Urinary bladder (tissue), 4 donors: ENCODE results near the gene IDH2. TPM values are rescaled to one million over a fixed set of nuclear protein-coding genes. Genes with fewer than 3 reads are reported as not detected.

Source experiments
- DNase-seq: peaks from one replicate; pipeline ENCODE4 v3.0.0-alpha.2; 2015; ENCODE audit errors: extremely low spot score
- H3K27ac ChIP-seq: one replicate; pipeline ENCODE4 v1.5.1; 2013; ENCODE audit warnings: low read depth, mild to moderate bottlenecking, moderate library complexity
- H3K36me3 ChIP-seq: one replicate; pipeline ENCODE4 v1.6.1; 2013; ENCODE audit warnings: mild to moderate bottlenecking, moderate library complexity; ENCODE audit not compliant: insufficient read depth
- H3K4me1 ChIP-seq: one replicate; pipeline ENCODE4 v1.6.1; 2013; ENCODE audit warnings: mild to moderate bottlenecking, moderate library complexity; ENCODE audit not compliant: insufficient read depth
- H3K4me3 ChIP-seq: one replicate; pipeline ENCODE4 v1.5.1; 2013; ENCODE audit warnings: low read depth, low read length
- WGBS: extraction: QIAGEN DNeasy Blood & Tissue Kit; methylation state at CpG from one replicate; pipeline ENCODE4 v1.1.7; 2013; 5-methylcytosine and 5-hydroxymethylcytosine counted together
- polyA plus RNA-seq: library from polyadenylated mRNA; stranded (reverse); fragments of 200-250 nt; gene quantifications from one replicate; pipeline ENCODE4 v1.2.3, GENCODE V29; 2013
- total RNA-seq: library from RNA; depleted of rRNA; stranded (reverse); fragments of >200 nt; gene quantifications from one replicate; pipeline ENCODE4 v1.2.3, GENCODE V29; 2014
- donor health status: healthy with polysubstance abuse.
- donor health status: healthy.

The IDH2 gene
- total and polyA plus RNA-seq, 2 donors = 85.0 to 105 TPM

DNA sequence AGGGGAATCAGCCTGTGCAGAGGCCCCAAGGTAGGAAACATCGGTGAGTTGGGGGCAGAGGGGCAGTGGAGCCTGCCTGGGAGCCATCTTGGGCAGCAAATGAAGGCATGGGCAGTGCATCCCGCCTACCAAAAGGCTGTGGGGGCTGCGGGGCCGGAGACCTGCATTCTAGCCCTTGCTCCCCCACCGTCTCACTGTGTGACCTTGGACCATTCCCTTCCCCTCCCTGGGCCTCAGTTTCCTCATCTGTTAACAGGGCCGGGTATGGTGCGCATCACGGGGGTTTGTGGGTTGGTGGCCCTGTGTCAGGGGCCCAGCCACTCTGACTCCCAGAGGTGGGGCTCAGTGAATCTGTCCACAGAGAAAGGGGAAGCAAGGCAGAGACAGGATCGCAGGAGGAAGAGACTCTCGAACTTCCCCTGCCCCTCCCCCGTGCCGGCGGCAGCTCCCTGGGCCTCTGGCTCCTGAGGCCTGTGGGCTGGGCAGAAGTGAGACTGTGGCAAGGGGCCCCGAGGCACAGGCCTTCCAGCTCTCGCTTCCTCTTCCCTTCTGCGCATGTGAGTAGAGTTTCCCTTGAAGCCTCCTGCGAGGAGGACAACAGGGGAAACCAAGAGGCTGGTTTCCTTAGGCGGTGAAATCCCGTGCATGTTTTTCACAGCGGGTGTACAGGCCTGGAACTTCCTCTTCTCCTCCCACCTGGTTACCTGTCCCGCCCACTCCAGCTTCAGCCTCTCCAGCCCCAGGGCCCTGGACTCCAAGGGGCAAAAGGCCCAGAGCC is 42.9 kb downstream of the IDH2 start:
- peaks cover 4% of the 10 kb centered on the region for H3K4me1 ChIP-seq
- 70% methylated on average over 21 of the region's 21 CpGs for WGBS
- no peaks in the 10 kb centered on the region for H3K36me3 ChIP-seq
- H3K4me3 ChIP-seq = no peak overlapping the region
- DNase-seq = no peak
- H3K27ac ChIP-seq = peak overlapping the region; percentile 41

DNA sequence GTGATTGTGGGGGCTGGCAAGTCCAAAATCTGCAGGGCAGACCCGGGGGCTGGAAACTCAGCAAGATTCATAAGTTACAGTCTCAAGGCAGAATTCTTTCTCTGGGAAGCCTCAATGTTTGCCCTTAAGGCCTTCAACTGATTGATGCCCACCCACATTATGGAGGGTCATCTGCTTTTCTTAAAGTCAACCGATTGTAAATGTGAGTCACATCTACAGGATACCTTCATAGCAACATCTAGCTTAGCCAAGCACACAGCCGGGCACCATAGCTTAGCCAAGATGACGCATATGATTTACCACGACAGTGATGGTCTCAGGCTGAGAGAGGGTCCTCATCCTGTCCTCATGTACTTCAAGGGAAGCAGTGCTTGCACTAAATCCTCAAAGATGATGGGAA is 43.5 kb downstream of the IDH2 start:
- no peak overlapping the region for H3K27ac ChIP-seq
- peaks cover 4% of the 10 kb centered on the region for H3K4me1 ChIP-seq
- DNase-seq = no peak
- 94% methylated on average over 5 of the region's 5 CpGs for WGBS
- no peaks in the 10 kb centered on the region for H3K36me3 ChIP-seq
- H3K4me3 ChIP-seq = no peak overlapping the region

DNA sequence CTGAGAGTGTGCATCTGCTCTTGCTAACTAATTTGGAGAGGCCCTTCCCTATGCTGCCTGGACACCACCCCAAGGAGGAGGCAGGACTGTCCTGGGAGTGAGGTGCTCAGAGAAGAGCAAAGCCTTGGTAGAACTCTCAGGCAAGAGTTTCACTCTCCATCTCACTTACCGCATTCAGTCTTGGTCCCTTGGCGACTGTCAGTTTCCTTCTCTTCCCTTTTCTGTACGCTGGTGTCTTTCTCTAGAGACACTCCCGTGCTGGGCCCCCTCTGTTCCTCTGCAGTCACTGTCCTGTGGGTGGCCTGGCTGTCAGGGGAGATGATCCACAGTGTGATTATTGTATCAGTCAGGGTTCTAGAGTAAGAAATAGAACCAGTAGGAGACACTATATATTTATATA is 44.0 kb downstream of the IDH2 start:
- Histone ChIP-seq H3K4me1 (peaks cover 4% of the 10 kb centered on the region), H3K27ac (no peak overlapping the region), H3K36me3 (no peaks in the 10 kb centered on the region), H3K4me3 (no peak overlapping the region)
- no peak for DNase-seq
- WGBS = 88% methylated on average over 4 of the region's 4 CpGs

DNA sequence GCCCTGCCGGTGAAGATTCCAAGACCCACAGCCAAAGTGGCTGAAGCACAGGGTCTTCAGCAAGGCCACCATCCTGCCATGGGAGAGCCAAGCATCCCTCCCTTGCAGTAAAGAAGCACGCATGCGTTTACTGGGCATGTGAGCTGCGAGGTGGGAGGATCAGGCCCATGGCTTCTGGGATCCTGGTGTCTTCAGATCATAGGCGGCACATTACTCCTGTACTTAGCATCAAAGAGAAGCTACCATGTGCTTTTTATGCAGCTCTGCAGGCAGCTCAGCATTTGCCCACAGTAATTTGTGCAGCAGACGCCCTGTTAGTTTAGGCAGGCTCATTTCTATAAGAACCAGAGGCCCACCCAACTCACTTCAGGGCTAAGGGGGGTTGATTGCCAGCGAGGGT is 45.7 kb downstream of the IDH2 start:
- Histone ChIP-seq H3K36me3 (no peaks in the 10 kb centered on the region), H3K4me3 (no peak overlapping the region), H3K27ac (no peak overlapping the region), H3K4me1 (peaks cover under 1% of the 10 kb centered on the region)
- DNase-seq = no peak
- 91% methylated on average over 7 of the region's 7 CpGs for WGBS

DNA sequence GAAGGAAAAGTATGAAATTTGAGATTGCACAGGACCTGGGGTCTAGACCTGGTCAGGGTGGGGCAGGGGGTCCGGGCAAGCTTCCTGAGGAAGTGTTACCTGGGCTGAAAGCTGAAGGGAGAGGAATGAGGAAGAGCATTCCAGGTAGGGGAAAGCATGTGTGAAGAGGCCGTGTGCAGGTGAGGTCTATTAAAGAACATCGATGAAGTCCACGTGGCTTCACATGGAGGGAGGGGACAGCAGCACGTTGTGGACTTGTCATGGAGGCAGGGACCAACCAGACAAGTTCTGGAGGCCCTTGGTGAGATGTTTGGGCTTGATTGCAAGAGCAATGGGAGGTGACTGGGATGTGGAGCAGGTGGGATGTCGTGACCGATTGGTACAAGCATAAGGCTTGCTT is 47.1 kb downstream of the IDH2 start:
- 85% methylated on average over 7 of the region's 7 CpGs for WGBS
- Histone ChIP-seq H3K36me3 (no peaks in the 10 kb centered on the region), H3K27ac (no peak overlapping the region), H3K4me1 (no peaks in the 10 kb centered on the region), H3K4me3 (no peak overlapping the region)
- DNase-seq = no peak

DNA sequence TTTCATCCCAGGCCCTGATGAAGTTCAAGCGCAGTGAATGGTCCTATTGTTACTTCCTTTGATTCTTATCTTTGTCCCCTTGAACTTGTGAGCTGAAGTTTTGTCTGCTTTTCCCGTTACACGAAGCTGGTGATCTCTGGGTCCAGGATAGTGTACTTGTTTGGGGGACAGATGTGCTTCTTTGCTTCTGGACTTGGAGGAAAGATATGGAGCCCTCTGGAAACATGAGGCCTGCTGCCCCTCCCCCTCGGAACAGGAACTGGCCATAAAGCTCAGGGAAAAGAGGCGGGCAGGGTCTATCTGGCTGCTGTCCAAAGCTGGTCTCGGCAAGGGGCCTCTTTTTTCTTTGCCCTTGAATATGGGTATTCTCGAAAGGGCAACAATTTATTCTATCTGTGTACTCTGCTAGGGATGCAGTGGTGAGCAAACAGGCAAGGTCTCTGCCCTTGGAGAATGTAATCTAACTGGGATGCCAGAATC is 47.6 kb downstream of the IDH2 start:
- DNase-seq = no peak
- Histone ChIP-seq H3K4me3 (no peak overlapping the region), H3K4me1 (no peaks in the 10 kb centered on the region), H3K27ac (no peak overlapping the region), H3K36me3 (no peaks in the 10 kb centered on the region)
- 55% methylated on average over 7 of the region's 7 CpGs for WGBS

DNA sequence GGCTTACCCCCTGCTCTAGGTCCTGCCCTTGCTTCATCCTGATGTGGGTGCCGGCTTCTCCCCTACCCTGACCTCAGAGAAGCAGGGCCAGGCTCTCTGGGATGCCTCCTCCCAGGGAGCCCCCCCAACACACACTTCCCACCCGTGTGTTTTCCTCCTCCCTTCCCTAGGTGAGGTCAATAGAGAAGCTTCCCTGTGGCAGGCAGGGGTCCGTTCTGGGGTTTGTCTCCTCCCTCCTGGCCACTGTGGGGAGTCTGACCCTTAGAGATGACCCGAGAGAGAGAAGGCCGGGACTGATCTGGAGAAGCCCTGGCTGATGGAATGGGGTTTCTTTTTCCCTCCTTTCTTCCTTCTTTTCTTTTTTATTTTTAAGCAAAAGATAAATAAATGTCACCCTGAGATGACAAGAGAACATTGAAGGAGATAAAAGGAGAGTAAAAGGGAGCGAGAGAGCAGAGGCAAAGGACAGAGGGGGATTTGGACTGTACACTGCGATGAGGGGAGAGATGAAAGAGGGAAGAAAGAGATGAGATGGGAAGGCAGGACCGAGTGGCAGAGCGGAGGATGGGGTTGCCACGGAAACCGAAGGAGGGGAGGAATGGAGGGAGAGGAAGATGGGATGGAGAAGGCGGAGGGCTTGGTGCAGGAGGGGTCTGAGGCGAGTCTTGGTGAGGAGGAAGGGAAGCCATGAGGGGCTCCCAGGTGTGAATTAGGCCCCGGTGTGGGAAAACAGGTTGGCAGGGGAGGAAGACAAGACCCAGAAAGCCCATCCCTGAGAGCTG is 48.4 kb downstream of the IDH2 start:
- Histone ChIP-seq H3K4me1 (no peaks in the 10 kb centered on the region), H3K27ac (no peak overlapping the region), H3K36me3 (no peaks in the 10 kb centered on the region), H3K4me3 (no peak overlapping the region)
- DNase-seq = no peak
- 81% methylated on average over 14 of the region's 14 CpGs for WGBS

DNA sequence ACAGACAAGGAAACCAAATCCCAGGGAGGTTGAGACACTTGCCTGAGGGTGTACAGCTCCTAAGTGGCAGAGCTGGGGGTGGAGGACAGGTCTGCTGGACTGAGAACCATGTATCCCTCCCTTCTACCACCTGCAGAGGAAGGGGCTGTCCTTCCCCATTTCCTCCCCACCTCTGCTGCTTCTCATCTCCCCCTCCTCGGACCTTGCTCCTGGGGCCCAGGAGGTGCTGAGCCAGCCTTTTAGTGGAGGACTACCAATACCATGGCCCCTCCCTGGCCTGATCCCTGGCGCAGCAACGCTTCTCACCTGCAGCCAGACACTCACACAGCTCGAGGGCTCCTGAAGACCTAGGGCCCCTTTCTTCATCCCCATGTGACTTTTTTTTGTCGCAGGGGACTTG is 50.4 kb downstream of the IDH2 start:
- Histone ChIP-seq H3K4me1 (no peaks in the 10 kb centered on the region), H3K27ac (no peak overlapping the region), H3K4me3 (no peak overlapping the region), H3K36me3 (no peaks in the 10 kb centered on the region)
- no peak for DNase-seq
- WGBS = 87% methylated on average over 5 of the region's 5 CpGs

DNA sequence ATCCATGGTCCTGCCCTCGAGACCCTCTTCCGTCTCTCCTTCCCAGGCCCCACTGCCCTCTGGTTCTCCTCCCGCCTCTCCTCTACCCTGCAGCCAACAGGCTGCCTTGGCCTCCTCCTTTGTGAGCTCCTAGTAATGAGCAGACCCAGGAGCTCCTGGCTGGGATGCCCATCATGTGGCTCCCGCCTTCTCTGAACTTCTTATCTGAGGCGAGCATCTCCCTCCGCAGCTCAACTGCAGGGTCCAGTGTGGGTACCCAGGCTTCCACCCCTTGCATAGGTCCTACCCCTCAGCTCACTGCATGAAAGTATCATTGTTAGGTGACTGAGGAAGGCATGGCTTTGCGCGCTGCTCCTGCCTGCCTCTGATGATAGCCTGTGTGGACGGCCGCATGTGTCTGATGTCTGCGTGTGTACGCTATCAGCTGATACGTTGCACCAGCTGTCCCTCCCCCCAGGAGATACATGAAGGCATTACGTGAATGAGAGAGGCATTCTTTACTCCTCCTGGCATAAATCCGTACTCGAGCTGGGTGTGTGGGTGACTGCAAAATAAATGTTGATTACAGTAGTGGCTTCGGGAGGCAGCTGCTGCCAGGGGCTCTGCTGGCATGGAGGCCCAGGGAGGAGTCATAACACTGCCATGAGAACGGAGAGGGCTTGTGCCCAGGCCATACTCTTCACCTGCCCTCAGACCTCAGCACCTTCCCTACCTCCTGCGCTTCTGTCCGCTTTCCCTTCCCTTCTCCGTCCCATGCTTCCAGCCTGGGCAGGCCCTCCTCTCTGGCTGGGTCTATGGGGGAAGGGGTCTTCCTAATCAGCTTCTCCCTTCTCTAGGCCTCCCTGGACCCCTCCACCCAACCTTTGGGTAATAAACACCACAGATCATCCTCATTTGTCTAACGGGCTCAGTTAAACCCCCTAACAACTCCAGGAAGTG is 52.3 kb downstream of the IDH2 start:
- Histone ChIP-seq H3K36me3 (no peaks in the 10 kb centered on the region), H3K4me3 (no peak overlapping the region), H3K27ac (no peak overlapping the region), H3K4me1 (no peaks in the 10 kb centered on the region)
- DNase-seq = no peak
- 74% methylated on average over 22 of the region's 22 CpGs for WGBS

DNA sequence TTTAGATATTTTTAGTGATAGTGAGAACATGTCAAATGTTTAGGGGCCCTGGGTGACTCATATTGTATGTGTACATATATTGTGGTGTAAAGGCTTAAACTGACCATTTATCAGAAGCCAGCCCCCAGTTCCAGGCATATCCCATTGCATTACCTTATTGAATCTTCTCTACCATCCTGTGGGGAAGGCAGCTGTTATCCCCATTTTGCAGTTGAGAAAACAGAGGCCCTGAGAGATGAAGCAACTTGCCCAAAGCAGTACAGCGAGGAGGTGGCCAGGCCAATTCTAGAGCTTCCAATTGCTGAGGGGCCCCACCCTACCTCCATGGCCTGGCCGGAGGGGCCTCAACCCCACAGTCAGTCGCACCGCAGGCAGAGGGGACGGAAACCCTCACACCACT is 53.2 kb downstream of the IDH2 start:
- no peaks in the 10 kb centered on the region for H3K4me1 ChIP-seq
- no peaks in the 10 kb centered on the region for H3K36me3 ChIP-seq
- H3K27ac ChIP-seq = no peak overlapping the region
- 97% methylated on average over 5 of the region's 5 CpGs for WGBS
- H3K4me3 ChIP-seq = no peak overlapping the region
- DNase-seq = no peak

DNA sequence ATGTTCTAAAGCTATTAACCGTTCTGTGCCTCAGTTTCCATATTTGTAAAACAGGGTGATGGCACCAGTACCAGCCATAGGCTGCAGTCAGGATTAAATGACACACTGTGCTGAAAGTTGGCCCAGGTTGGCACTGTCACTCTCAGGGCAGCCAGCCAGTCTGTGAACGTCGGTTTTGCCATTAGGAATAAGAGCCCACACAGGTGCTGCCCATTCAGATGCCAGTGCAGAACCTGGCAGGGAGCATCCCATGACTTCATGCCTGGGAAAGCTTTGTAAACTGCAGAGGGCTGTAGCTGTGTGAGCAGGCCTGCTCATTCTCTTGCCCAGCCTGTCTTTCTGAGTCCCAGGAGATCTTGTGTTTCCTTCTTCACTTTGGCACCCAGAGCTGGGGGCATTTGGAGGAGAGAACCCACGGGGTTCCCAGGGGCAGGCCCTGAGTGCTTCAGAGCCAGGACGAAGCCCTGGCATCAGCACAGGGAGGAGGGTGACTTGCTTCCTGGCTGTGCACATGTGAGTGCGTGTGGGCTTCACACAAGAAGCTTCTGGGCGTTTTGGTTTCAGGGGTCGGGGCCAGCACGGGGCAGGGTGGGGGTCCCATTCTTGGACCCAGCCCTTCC is 54.2 kb downstream of the IDH2 start:
- Histone ChIP-seq H3K4me3 (no peak overlapping the region), H3K4me1 (no peaks in the 10 kb centered on the region), H3K36me3 (no peaks in the 10 kb centered on the region), H3K27ac (no peak overlapping the region)
- 64% methylated on average over 9 of the region's 9 CpGs for WGBS
- DNase-seq = no peak

DNA sequence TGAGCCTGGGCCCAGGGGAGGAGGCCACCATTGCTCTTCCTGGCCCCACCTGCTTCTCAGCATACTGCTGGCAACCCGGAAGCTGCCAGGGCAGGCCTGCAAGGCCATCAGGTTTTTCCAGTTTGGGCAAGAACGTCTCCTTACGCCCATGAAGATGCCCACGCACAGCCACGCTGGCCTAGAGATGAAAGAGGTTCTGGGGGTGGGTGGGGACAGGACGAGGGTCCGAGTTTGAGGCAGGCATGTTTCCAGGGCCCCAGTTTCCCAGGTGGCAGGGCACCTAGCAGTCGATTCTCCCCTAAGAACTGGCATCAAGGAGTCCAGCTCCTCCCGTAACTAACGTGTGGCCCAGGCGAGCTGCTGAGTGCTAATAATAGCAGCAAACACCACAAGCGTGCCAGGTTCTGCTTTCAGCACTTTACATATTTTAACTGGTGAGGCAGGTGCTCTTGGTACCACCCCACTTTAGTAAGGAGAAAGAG is 55.3 kb downstream of the IDH2 start:
- whole genome bisulfite sequencing = 68% methylated on average over 12 of the region's 12 CpGs
- DNase-seq = no peak
- Histone ChIP-seq H3K4me1 (no peaks in the 10 kb centered on the region), H3K27ac (peak overlapping the region; percentile 55), H3K36me3 (no peaks in the 10 kb centered on the region), H3K4me3 (no peak overlapping the region)

DNA sequence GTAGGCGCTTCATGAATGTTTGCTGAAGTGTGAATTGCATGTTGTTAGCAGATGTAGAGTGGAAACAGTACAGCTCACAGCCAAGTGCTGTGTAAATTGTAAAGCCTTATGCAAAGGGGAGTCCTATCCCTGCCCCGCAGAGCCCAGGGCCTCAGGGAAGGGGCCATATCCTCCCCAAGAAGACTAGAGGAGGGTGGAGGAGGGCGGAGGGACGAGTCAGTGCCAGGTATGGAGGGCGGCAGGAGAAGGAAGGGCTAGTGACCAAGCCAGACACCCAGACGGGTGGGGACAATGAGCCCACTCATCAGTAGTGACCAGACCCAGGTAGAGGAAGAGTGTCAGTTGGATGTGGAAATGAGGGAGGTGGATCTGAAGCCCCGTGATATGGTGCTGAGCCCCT is 56.0 kb downstream of the IDH2 start:
- WGBS = 85% methylated on average over 7 of the region's 7 CpGs
- no peaks in the 10 kb centered on the region for H3K36me3 ChIP-seq
- no peaks in the 10 kb centered on the region for H3K4me1 ChIP-seq
- DNase-seq = no peak
- H3K27ac ChIP-seq = no peak overlapping the region
- H3K4me3 ChIP-seq = no peak overlapping the region
